ENCODE results near the gene MS4A6E.

MS4A6E gene

GRCh38 chr11:60377401-60378136 is 50.5 kb downstream of the MS4A6E start:
- no peak for DNase-seq

GRCh38 chr11:60378354-60378753 is 51.3 kb downstream of the MS4A6E start, which contains the start of gene MS4A7:
TSS of gene MS4A7 (plus strand) at chr11:60378532. CDS start at chr11:60383142, 4,610 bp downstream.
- DNase-seq = no peak

GRCh38 chr11:60389279-60389910 is 62.3 kb downstream of the MS4A6E start:
- no peak for DNase-seq

DNA sequence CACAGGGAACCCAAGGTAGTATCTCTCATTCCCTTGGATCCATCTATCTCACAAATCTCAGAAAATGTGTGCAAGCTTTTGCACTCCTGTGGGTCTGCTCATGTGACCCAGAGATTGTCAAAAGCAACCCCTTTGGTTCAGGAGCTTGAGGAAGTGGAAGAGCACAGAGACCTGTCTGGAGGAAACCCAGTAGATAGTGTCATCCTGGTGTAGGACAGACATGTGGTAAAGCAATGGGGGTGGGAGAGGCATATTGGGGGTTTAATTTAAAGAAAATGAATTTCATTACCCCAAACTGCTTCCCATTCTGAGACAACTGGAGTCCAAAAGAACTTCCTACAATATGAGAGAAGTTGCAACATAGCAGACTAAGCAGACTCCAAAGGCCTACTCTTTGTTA is 63.4 kb downstream of the MS4A6E start:
- DNase-seq = no peak

Data from NCI-H446 treated with DMSO at 0.1 percent for 48 hours (cell line).